Measurements from ENCODE around the gene BHLHE23.

BHLHE23 gene

DNA sequence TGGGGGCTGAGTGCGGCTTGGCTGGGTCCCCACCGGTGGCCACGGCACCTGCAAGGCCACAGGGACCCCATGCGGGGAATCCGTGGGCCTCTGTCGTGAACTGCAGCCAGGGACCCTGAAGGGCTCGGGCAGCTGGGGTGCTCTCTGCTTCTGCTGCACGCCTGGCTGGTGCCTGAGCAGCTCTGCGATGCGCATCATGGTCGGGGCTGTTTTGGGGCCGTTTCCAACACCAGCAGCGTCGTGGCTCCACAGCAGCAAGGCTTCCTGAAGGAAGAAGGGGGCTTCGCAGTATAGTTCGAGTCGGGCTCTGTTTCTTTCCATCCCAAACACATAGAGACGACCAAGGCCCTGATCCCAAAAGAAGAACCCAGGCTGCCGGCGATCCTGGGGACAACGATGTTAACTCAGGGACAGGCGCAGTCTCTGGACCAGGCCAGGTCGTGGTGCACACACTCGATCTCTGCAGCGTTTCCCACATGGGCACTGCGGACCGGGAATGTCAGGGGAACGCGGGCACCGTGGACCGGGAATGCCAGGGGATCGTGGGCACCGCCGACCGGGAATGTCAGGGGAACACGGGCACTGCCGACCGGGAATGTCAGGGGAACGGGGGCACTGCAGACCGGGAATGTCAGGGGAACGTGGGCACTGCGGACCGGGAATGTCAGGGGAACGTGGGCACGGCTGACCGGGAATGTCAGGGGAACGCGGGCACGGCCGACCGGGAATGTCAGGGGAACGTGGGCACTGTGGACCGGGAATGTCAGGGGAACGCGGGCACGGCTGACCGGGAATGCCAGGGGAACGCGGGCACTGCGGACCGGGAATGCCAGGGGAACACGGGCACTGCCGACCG lies 36.8 kb upstream of the BHLHE23 start:
- Histone ChIP-seq H2AFZ (ENCODE audit: low read length) (no peak overlapping the region), H3K4me3 (ENCODE audit: low read length) (no peak overlapping the region), H3K27me3 (replicated peaks; ENCODE audit: insufficient read depth, low read length) (peaks cover 100% of the 10 kb centered on the region), H3K9me2 (replicated peaks; ENCODE audit: insufficient read depth, low read length) (no peaks in the 10 kb centered on the region), H3K9me3 (replicated peaks; ENCODE audit: insufficient read depth, low read length) (no peaks in the 10 kb centered on the region), H3K4me1 (ENCODE audit: low read length) (no peaks in the 10 kb centered on the region), H3K27ac (ENCODE audit: low read length) (no peak overlapping the region), H4K20me1 (ENCODE audit: insufficient read depth, low read length) (no peaks in the 10 kb centered on the region), H3K36me3 (replicated peaks; ENCODE audit: insufficient read depth, low read length) (no peaks in the 10 kb centered on the region), H3K79me2 (ENCODE audit: low read length) (no peaks in the 10 kb centered on the region), H3K4me2 (ENCODE audit: low read depth, low read length) (no peak overlapping the region), H3K9ac (ENCODE audit: low read length) (no peak overlapping the region), H3F3A (ENCODE audit: insufficient read depth, low read length) (no peaks in the 10 kb centered on the region)
- no peak for DNase-seq
- TF ChIP-seq EZH2 (optimal IDR thresholded peaks at IDR 0.05; ENCODE audit: low read depth, low read length) (no peak), EZH2phosphoT487 (IDR thresholded peaks at IDR 0.05; ENCODE audit: low read length) (no peak)
- TF ChIP-seq, protein P1, sequence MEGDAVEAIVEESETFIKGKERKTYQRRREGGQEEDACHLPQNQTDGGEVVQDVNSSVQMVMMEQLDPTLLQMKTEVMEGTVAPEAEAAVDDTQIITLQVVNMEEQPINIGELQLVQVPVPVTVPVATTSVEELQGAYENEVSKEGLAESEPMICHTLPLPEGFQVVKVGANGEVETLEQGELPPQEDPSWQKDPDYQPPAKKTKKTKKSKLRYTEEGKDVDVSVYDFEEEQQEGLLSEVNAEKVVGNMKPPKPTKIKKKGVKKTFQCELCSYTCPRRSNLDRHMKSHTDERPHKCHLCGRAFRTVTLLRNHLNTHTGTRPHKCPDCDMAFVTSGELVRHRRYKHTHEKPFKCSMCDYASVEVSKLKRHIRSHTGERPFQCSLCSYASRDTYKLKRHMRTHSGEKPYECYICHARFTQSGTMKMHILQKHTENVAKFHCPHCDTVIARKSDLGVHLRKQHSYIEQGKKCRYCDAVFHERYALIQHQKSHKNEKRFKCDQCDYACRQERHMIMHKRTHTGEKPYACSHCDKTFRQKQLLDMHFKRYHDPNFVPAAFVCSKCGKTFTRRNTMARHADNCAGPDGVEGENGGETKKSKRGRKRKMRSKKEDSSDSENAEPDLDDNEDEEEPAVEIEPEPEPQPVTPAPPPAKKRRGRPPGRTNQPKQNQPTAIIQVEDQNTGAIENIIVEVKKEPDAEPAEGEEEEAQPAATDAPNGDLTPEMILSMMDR (IDR thresholded peaks at IDR 0.05; ENCODE audit: low read length): no peak

DNA sequence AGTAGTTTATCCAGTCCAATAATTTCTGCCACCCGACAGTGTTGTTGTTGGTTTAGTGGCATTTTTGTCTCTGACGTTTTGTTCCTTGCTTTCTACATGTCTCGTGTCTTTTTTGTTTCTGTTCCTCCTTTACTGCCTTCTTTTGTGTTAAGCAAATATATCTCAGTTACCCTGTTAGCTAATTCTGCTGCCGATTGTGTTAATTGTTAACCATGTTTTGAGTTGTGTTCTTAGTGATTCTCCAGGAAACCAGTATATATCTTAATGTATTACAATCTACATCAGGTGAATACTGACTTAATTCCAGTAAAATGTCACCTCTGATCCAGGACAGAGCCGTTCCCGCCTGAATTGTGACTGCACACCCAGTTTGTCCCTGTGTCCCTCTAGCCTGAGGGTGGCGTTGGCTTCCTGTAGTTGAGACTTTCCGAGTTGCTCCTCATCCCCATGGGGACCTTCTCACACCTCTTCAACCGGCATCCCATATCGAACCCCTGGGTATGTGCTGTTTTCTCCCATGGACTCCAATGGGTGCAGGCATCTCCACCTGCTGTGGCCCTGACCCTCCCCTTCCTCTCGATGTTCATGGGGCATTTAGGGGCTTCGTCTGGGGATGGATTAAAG lies 35.8 kb upstream of the BHLHE23 start:
- no peaks in the 10 kb centered on the region for H4K20me1 ChIP-seq (ENCODE audit: insufficient read depth, low read length)
- no peaks in the 10 kb centered on the region for H3K9me2 ChIP-seq (replicated peaks; ENCODE audit: insufficient read depth, low read length)
- H3K4me2 ChIP-seq (ENCODE audit: low read depth, low read length): no peak overlapping the region
- no peaks in the 10 kb centered on the region for H3K79me2 ChIP-seq (ENCODE audit: low read length)
- no peaks in the 10 kb centered on the region for H3K4me1 ChIP-seq (ENCODE audit: low read length)
- TF ChIP-seq EZH2 (optimal IDR thresholded peaks at IDR 0.05; ENCODE audit: low read depth, low read length) (no peak), EZH2phosphoT487 (IDR thresholded peaks at IDR 0.05; ENCODE audit: low read length) (no peak)
- TF ChIP-seq, protein P1 (IDR thresholded peaks at IDR 0.05; ENCODE audit: low read length): no peak
- H3K27me3 ChIP-seq (replicated peaks; ENCODE audit: insufficient read depth, low read length): peaks cover 100% of the 10 kb centered on the region
- H2AFZ ChIP-seq (ENCODE audit: low read length): no peak overlapping the region
- no peak overlapping the region for H3K9ac ChIP-seq (ENCODE audit: low read length)
- no peak for DNase-seq
- no peaks in the 10 kb centered on the region for H3K36me3 ChIP-seq (replicated peaks; ENCODE audit: insufficient read depth, low read length)
- no peaks in the 10 kb centered on the region for H3K9me3 ChIP-seq (replicated peaks; ENCODE audit: insufficient read depth, low read length)
- H3K27ac ChIP-seq (ENCODE audit: low read length): no peak overlapping the region
- no peak overlapping the region for H3K4me3 ChIP-seq (ENCODE audit: low read length)
- H3F3A ChIP-seq (ENCODE audit: insufficient read depth, low read length): no peaks in the 10 kb centered on the region

- no peak overlapping the region for H3K9ac ChIP-seq (ENCODE audit: low read length)
- H3K79me2 ChIP-seq (ENCODE audit: low read length): no peaks in the 10 kb centered on the region
- no peak overlapping the region for H2AFZ ChIP-seq (ENCODE audit: low read length)
- no peaks in the 10 kb centered on the region for H3K4me1 ChIP-seq (ENCODE audit: low read length)
- H3K4me2 ChIP-seq (ENCODE audit: low read depth, low read length): no peak overlapping the region
- H3K36me3 ChIP-seq (replicated peaks; ENCODE audit: insufficient read depth, low read length): no peaks in the 10 kb centered on the region
- H3K27me3 ChIP-seq (replicated peaks; ENCODE audit: insufficient read depth, low read length): peaks cover 100% of the 10 kb centered on the region
- no peaks in the 10 kb centered on the region for H3K9me3 ChIP-seq (replicated peaks; ENCODE audit: insufficient read depth, low read length)
- no peaks in the 10 kb centered on the region for H4K20me1 ChIP-seq (ENCODE audit: insufficient read depth, low read length)
- H3K4me3 ChIP-seq (ENCODE audit: low read length): no peak overlapping the region
- H3K9me2 ChIP-seq (replicated peaks; ENCODE audit: insufficient read depth, low read length): no peaks in the 10 kb centered on the region
- no peak for DNase-seq
- no peaks in the 10 kb centered on the region for H3F3A ChIP-seq (ENCODE audit: insufficient read depth, low read length)
- H3K27ac ChIP-seq (ENCODE audit: low read length): no peak overlapping the region
- TF ChIP-seq EZH2 (optimal IDR thresholded peaks at IDR 0.05; ENCODE audit: low read depth, low read length) (no peak), EZH2phosphoT487 (IDR thresholded peaks at IDR 0.05; ENCODE audit: low read length) (no peak)
- TF ChIP-seq, protein P1 (IDR thresholded peaks at IDR 0.05; ENCODE audit: low read length): no peak
Observed at GRCh38 chr20:63041776-63042175, 35.0 kb upstream of the BHLHE23 start.

Measured in MM.1S (cell line).